ENCODE data around the gene RARA. TPM values are rescaled to one million over a fixed set of nuclear protein-coding genes. Genes with fewer than 3 reads are reported as not detected.

The RARA gene
- polyA plus RNA-seq, 1 donor from 2014 or later, result 6.6 TPM

GRCh38 chr17:40301315-40301714 lies 7.7 kb upstream of the RARA start:
- Histone ChIP-seq H3K4me3 (ENCODE audit: low read length) (no peak overlapping the region), H3F3A (ENCODE audit: insufficient read depth, low read length, poor library complexity, severe bottlenecking) (no peaks in the 10 kb centered on the region), H3K36me3 (ENCODE audit: insufficient read depth, low read length) (no peaks in the 10 kb centered on the region), H3K27me3 (ENCODE audit: insufficient read depth, low read depth, low read length) (no peaks in the 10 kb centered on the region), H3K9me3 (ENCODE audit: low read length) (no peaks in the 10 kb centered on the region), H3K4me2 (ENCODE audit: low read length) (no peak overlapping the region), H4K20me1 (ENCODE audit: insufficient read depth) (no peaks in the 10 kb centered on the region), H3K9ac (ENCODE audit: low read length) (no peak overlapping the region), H3K27ac (ENCODE audit: low read length) (no peak overlapping the region), H3K9me2 (ENCODE audit: insufficient read depth, low read length) (no peaks in the 10 kb centered on the region), H3K79me2 (replicated peaks; ENCODE audit: insufficient read depth, low read length) (no peaks in the 10 kb centered on the region), H2AFZ (ENCODE audit: low read depth, low read length) (no peak overlapping the region)
- peak; percentile 67 for TF ChIP-seq RAD21 (conservative IDR thresholded peaks at IDR 0.05)
- peak; percentile 65 for TF ChIP-seq CTCF (IDR thresholded peaks at IDR 0.05; ENCODE audit: poor library complexity, severe bottlenecking)
- peak; percentile 78 for TF ChIP-seq SMC3 (conservative IDR thresholded peaks at IDR 0.05; ENCODE audit: poor library complexity)
- TF ChIP-seq, protein P1, sequence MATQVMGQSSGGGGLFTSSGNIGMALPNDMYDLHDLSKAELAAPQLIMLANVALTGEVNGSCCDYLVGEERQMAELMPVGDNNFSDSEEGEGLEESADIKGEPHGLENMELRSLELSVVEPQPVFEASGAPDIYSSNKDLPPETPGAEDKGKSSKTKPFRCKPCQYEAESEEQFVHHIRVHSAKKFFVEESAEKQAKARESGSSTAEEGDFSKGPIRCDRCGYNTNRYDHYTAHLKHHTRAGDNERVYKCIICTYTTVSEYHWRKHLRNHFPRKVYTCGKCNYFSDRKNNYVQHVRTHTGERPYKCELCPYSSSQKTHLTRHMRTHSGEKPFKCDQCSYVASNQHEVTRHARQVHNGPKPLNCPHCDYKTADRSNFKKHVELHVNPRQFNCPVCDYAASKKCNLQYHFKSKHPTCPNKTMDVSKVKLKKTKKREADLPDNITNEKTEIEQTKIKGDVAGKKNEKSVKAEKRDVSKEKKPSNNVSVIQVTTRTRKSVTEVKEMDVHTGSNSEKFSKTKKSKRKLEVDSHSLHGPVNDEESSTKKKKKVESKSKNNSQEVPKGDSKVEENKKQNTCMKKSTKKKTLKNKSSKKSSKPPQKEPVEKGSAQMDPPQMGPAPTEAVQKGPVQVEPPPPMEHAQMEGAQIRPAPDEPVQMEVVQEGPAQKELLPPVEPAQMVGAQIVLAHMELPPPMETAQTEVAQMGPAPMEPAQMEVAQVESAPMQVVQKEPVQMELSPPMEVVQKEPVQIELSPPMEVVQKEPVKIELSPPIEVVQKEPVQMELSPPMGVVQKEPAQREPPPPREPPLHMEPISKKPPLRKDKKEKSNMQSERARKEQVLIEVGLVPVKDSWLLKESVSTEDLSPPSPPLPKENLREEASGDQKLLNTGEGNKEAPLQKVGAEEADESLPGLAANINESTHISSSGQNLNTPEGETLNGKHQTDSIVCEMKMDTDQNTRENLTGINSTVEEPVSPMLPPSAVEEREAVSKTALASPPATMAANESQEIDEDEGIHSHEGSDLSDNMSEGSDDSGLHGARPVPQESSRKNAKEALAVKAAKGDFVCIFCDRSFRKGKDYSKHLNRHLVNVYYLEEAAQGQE (IDR thresholded peaks at IDR 0.05; ENCODE audit: borderline replicate concordance), result no peak

DNA sequence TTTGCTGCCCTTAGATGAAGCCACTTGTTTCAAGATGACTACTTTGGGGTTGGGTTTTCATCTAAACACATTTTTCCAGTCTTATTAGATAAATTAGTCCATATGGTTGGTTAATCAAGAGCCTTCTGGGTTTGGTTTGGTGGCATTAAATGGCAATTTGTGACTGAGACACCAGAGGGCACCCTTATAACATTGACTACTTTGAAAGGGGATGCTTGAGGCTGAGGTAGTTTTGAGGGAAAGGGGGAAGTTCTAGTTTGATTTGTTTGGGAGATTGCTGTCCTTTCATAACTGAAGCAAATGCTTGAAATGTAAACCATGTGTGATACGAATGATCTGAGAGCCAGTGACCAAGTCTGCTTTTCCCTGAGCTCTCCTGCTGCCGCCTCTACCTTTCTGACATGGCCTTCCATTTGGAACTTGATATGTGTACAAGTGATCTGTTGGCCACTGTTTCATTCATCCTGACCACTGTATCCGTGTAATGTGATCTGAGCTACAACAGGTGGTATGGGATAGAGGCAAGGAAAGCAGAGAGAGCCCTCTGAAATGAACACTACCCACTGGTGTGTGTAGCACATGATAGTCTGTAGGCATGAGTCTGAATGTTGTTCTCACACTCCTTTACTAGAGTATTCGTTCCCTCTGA lies 5.8 kb upstream of the RARA start:
- H3K9me2 ChIP-seq (ENCODE audit: insufficient read depth, low read length), result no peaks in the 10 kb centered on the region
- no peak overlapping the region for H3K4me3 ChIP-seq (ENCODE audit: low read length)
- H4K20me1 ChIP-seq (ENCODE audit: insufficient read depth), result no peaks in the 10 kb centered on the region
- H3K27ac ChIP-seq (ENCODE audit: low read length), result no peak overlapping the region
- H2AFZ ChIP-seq (ENCODE audit: low read depth, low read length), result no peak overlapping the region
- no peaks in the 10 kb centered on the region for H3K9me3 ChIP-seq (ENCODE audit: low read length)
- H3K4me2 ChIP-seq (ENCODE audit: low read length), result no peak overlapping the region
- no peaks in the 10 kb centered on the region for H3K79me2 ChIP-seq (replicated peaks; ENCODE audit: insufficient read depth, low read length)
- H3F3A ChIP-seq (ENCODE audit: insufficient read depth, low read length, poor library complexity, severe bottlenecking), result no peaks in the 10 kb centered on the region
- no peaks in the 10 kb centered on the region for H3K36me3 ChIP-seq (ENCODE audit: insufficient read depth, low read length)
- TF ChIP-seq TAF1 (IDR thresholded peaks at IDR 0.05; ENCODE audit: low read depth) (no peak), EP300 (conservative IDR thresholded peaks at IDR 0.05; ENCODE audit: poor library complexity, severe bottlenecking) (no peak), MXI1 (conservative IDR thresholded peaks at IDR 0.05; ENCODE audit: poor library complexity, severe bottlenecking) (no peak), CTCF (IDR thresholded peaks at IDR 0.05; ENCODE audit: poor library complexity, severe bottlenecking) (peak; percentile 91), RAD21 (conservative IDR thresholded peaks at IDR 0.05) (peak; percentile 91), EZH2 (IDR thresholded peaks at IDR 0.05; ENCODE audit: borderline replicate concordance, insufficient read depth, low read length, poor library complexity, severe bottlenecking) (no peak), SMC3 (conservative IDR thresholded peaks at IDR 0.05; ENCODE audit: poor library complexity) (peak; percentile 97)
- TF ChIP-seq, protein P1 (IDR thresholded peaks at IDR 0.05; ENCODE audit: borderline replicate concordance), result no peak
- H3K9ac ChIP-seq (ENCODE audit: low read length), result no peak overlapping the region
- H3K27me3 ChIP-seq (ENCODE audit: insufficient read depth, low read depth, low read length), result no peaks in the 10 kb centered on the region
